ENCODE measurements around the gene ABL1.

The ABL1 gene

DNA sequence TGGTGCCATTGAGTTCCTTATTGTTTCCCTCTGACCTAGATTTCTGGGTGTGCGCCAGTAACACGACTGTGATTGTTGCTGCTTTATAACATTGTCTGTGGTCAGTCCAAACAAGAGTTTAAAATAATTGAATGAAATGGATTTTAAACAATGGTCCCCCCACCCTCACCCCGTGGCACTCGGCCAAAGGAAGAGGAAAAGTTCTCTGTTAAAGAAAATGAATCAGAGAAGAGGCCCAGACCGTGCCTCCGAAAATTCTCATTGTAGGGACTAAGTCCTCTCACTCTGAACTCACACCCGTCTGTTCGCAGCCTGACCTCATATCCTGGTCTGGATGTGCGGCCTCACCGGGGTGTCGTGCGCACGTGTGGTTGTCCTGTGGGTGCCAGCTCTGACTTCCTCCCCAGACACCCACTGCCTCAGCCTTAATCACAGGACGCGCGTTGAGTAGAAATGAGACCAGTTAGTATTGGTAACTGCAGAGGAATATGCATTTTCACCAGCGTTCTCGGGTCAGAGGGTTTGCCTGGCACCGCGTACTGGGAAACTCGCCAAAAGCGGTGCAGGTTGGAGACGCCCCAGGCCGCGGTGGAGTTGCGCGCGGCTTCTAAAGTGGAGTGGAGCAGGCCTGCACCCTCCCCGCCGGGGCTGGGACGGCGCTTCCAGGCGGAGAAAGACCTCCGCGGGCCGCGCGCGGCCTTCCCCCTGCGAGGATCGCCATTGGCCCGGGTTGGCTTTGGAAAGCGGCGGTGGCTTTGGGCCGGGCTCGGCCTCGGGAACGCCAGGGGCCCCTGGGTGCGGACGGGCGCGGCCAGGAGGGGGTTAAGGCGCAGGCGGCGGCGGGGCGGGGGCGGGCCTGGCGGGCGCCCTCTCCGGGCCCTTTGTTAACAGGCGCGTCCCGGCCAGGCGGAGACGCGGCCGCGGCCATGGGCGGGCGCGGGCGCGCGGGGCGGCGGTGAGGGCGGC lies at the start of gene ABL1:
Gene ABL1, plus strand, starts transcription at position 884 of the 966 bp plus-strand sequence. CDS start 193 bp downstream, outside the sequence.
- ChIA-PET POLR2A (interaction anchor here (1.3 to 2.4 kb wide), 4 partner anchors 10 to 60 kb away, joined by 5 to 17 read pairs (median 6); no protein-coding TSS in a partner anchor), CTCF (interaction anchor here (0.6 to 1.8 kb wide), 7 partner anchors 11 to 180 kb away, joined by 3 to 6 read pairs (median 5); no protein-coding TSS in a partner anchor)
- Histone ChIP-seq H3K4me3 (ENCODE audit: low read depth, low read length) (peak within 1 kb of the TSS; percentile 75), H3K27ac (ENCODE audit: extremely low read depth, low read depth, low read length) (peak within 1 kb of the TSS; percentile 82), H3K9me3 (ENCODE audit: control insufficient read depth, insufficient read depth, low read depth, low read length) (no peaks in the 10 kb centered on the region), H3K36me3 (ENCODE audit: control insufficient read depth in 2 of 2, insufficient read depth in 1 of 2, low read length in 2 of 2) (no peaks in the 10 kb centered on the region), H3K4me1 (ENCODE audit: control insufficient read depth, insufficient read depth, low read length) (peaks cover 6% of the 10 kb centered on the region)
- TF ChIP-seq, protein P1, sequence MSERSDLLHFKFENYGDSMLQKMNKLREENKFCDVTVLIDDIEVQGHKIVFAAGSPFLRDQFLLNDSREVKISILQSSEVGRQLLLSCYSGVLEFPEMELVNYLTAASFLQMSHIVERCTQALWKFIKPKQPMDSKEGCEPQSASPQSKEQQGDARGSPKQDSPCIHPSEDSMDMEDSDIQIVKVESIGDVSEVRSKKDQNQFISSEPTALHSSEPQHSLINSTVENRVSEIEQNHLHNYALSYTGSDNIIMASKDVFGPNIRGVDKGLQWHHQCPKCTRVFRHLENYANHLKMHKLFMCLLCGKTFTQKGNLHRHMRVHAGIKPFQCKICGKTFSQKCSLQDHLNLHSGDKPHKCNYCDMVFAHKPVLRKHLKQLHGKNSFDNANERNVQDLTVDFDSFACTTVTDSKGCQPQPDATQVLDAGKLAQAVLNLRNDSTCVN (tag by site-specific recombination; optimal IDR thresholded peaks at IDR 0.05) = peak; percentile 83
- TF ChIP-seq, protein P2, sequence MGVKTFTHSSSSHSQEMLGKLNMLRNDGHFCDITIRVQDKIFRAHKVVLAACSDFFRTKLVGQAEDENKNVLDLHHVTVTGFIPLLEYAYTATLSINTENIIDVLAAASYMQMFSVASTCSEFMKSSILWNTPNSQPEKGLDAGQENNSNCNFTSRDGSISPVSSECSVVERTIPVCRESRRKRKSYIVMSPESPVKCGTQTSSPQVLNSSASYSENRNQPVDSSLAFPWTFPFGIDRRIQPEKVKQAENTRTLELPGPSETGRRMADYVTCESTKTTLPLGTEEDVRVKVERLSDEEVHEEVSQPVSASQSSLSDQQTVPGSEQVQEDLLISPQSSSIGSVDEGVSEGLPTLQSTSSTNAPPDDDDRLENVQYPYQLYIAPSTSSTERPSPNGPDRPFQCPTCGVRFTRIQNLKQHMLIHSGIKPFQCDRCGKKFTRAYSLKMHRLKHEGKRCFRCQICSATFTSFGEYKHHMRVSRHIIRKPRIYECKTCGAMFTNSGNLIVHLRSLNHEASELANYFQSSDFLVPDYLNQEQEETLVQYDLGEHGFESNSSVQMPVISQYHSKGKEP (tag by site-specific recombination; IDR thresholded peaks at IDR 0.05) = peak; percentile 7; the same call in 1 of the 2 replicates
- TF ChIP-seq ZNF10 (tag by site-specific recombination; IDR thresholded peaks at IDR 0.05) (0 out of 2 replicates have a peak, but pooled peaks have one; percentile 39), ZNF501 (tag by site-specific recombination; IDR thresholded peaks at IDR 0.05) (peak; percentile 81), ZBTB20 (tag by site-specific recombination; IDR thresholded peaks at IDR 0.05) (peak; percentile 79), ZNF654 (tag by site-specific recombination; IDR thresholded peaks at IDR 0.05; ENCODE audit: low read depth) (no peak), ZIC2 (tag by site-specific recombination; IDR thresholded peaks at IDR 0.05) (peak; percentile 75), ZNF239 (tag by site-specific recombination; IDR thresholded peaks at IDR 0.05) (no peak), ZNF791 (tag by site-specific recombination; IDR thresholded peaks at IDR 0.05) (no peak), ZNF138 (tag by site-specific recombination; IDR thresholded peaks at IDR 0.05; ENCODE audit: borderline replicate concordance) (no peak), ZNF768 (tag by site-specific recombination; IDR thresholded peaks at IDR 0.05) (no peak), OSR2 (tag by site-specific recombination; IDR thresholded peaks at IDR 0.05) (no peak), ZNF324 (tag by site-specific recombination; IDR thresholded peaks at IDR 0.05) (peak; percentile 57; the same call in 1 of the 2 replicates), ZNF629 (tag by site-specific recombination; IDR thresholded peaks at IDR 0.05) (peak; percentile 84), ZNF664 (tag by site-specific recombination; IDR thresholded peaks at IDR 0.05) (no peak), TCF7L2 (IDR thresholded peaks at IDR 0.05; ENCODE audit: borderline replicate concordance, low read depth, low read length) (no peak)
- TF ChIP-seq, protein P3, sequence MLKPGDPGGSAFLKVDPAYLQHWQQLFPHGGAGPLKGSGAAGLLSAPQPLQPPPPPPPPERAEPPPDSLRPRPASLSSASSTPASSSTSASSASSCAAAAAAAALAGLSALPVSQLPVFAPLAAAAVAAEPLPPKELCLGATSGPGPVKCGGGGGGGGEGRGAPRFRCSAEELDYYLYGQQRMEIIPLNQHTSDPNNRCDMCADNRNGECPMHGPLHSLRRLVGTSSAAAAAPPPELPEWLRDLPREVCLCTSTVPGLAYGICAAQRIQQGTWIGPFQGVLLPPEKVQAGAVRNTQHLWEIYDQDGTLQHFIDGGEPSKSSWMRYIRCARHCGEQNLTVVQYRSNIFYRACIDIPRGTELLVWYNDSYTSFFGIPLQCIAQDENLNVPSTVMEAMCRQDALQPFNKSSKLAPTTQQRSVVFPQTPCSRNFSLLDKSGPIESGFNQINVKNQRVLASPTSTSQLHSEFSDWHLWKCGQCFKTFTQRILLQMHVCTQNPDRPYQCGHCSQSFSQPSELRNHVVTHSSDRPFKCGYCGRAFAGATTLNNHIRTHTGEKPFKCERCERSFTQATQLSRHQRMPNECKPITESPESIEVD (tag by site-specific recombination; IDR thresholded peaks at IDR 0.05) = peak; percentile 43; the same call in 1 of the 2 replicates
- TF ChIP-seq, protein P4, sequence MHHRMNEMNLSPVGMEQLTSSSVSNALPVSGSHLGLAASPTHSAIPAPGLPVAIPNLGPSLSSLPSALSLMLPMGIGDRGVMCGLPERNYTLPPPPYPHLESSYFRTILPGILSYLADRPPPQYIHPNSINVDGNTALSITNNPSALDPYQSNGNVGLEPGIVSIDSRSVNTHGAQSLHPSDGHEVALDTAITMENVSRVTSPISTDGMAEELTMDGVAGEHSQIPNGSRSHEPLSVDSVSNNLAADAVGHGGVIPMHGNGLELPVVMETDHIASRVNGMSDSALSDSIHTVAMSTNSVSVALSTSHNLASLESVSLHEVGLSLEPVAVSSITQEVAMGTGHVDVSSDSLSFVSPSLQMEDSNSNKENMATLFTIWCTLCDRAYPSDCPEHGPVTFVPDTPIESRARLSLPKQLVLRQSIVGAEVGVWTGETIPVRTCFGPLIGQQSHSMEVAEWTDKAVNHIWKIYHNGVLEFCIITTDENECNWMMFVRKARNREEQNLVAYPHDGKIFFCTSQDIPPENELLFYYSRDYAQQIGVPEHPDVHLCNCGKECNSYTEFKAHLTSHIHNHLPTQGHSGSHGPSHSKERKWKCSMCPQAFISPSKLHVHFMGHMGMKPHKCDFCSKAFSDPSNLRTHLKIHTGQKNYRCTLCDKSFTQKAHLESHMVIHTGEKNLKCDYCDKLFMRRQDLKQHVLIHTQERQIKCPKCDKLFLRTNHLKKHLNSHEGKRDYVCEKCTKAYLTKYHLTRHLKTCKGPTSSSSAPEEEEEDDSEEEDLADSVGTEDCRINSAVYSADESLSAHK (tag by site-specific recombination; IDR thresholded peaks at IDR 0.05) = no peak
- TF ChIP-seq, protein P5, sequence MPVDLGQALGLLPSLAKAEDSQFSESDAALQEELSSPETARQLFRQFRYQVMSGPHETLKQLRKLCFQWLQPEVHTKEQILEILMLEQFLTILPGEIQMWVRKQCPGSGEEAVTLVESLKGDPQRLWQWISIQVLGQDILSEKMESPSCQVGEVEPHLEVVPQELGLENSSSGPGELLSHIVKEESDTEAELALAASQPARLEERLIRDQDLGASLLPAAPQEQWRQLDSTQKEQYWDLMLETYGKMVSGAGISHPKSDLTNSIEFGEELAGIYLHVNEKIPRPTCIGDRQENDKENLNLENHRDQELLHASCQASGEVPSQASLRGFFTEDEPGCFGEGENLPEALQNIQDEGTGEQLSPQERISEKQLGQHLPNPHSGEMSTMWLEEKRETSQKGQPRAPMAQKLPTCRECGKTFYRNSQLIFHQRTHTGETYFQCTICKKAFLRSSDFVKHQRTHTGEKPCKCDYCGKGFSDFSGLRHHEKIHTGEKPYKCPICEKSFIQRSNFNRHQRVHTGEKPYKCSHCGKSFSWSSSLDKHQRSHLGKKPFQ (tag by site-specific recombination; IDR thresholded peaks at IDR 0.05) = peak; percentile 69; the same call in 1 of the 2 replicates
- TF ChIP-seq, protein P6, sequence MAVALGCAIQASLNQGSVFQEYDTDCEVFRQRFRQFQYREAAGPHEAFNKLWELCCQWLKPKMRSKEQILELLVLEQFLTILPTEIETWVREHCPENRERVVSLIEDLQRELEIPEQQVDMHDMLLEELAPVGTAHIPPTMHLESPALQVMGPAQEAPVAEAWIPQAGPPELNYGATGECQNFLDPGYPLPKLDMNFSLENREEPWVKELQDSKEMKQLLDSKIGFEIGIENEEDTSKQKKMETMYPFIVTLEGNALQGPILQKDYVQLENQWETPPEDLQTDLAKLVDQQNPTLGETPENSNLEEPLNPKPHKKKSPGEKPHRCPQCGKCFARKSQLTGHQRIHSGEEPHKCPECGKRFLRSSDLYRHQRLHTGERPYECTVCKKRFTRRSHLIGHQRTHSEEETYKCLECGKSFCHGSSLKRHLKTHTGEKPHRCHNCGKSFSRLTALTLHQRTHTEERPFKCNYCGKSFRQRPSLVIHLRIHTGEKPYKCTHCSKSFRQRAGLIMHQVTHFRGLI (tag by site-specific recombination; IDR thresholded peaks at IDR 0.05) = peak; percentile 47
- TF ChIP-seq, protein P7, sequence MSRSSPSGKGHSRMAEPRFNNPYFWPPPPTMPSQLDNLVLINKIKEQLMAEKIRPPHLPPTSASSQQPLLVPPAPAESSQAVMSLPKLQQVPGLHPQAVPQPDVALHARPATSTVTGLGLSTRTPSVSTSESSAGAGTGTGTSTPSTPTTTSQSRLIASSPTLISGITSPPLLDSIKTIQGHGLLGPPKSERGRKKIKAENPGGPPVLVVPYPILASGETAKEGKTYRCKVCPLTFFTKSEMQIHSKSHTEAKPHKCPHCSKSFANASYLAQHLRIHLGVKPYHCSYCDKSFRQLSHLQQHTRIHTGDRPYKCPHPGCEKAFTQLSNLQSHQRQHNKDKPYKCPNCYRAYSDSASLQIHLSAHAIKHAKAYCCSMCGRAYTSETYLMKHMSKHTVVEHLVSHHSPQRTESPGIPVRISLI (tag by site-specific recombination; IDR thresholded peaks at IDR 0.05) = no peak
- TF ChIP-seq, protein P8, sequence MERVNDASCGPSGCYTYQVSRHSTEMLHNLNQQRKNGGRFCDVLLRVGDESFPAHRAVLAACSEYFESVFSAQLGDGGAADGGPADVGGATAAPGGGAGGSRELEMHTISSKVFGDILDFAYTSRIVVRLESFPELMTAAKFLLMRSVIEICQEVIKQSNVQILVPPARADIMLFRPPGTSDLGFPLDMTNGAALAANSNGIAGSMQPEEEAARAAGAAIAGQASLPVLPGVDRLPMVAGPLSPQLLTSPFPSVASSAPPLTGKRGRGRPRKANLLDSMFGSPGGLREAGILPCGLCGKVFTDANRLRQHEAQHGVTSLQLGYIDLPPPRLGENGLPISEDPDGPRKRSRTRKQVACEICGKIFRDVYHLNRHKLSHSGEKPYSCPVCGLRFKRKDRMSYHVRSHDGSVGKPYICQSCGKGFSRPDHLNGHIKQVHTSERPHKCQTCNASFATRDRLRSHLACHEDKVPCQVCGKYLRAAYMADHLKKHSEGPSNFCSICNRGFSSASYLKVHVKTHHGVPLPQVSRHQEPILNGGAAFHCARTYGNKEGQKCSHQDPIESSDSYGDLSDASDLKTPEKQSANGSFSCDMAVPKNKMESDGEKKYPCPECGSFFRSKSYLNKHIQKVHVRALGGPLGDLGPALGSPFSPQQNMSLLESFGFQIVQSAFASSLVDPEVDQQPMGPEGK (tag by site-specific recombination; IDR thresholded peaks at IDR 0.05) = peak; percentile 83

All from HEK293 (cell line).